ENCODE results near the gene KCND3.

KCND3 gene

GRCh38 chr1:111737216-111738132, 252.0 kb downstream of the KCND3 start:
- DNase-seq, result no peak

DNA sequence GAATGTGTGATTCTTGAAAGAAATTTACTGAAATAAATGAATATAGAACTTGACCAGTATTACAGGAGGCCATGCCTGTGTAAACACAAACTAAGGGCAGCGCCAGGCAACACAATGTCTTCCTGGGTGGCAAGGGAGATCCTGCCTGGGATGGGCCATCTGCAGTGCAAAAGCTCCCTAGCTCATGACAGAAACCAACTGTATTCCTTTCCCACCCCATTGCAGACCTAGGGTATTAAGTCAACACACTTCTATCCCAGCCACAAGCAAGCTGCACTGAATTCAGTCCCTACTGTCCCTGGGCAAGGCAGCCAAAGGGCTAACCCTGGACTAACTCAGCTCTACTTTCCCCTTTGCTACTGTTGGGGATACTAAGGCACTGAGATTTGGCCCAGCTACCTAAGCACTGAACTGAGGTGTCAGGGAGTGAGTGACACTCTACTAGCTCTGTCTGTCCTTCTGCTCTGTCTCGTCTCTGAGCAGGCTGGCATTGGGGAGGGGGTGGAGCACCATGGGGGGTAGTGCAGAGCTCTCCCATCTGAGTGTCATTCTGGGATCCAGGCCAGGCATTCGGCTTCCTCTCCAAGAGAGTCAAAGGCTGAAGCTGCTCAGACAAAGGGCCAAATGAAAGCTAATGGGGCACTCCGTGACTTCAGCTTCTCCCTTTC, 252.8 kb downstream of the KCND3 start:
- no peak for DNase-seq

DNA sequence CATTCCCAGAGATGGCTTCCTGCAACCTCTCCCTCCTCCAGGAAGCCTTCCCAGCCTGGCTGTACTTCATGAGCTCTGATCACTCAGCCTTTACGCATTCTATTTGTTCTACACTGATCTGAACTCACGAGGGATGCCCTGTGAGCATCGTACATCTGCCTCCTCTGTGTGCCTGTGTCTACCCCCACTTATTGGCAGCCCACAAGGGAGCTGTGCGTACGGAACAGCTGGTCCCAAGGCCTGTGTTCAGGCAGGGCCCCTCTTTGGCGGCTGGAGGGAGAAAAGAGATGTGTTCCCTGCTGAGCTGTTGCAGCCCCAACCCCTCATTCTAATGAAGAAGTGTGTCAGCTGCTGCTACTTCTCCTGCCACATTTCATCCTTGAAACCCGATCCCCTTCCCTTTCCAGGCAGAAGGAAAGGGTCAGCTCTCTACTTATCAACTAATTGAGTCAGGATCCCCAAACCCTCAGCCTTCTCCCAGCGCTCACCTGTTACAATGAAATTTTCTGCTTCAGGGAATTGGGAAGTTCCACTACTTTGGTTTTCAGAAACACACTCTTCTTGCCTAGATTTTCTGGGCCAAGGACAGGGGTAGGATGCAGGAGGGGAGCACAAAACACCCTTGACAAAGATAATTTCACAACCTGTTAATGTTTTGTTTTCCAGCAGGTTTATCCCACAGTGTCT, 253.5 kb downstream of the KCND3 start:
- no peak for DNase-seq

DNA sequence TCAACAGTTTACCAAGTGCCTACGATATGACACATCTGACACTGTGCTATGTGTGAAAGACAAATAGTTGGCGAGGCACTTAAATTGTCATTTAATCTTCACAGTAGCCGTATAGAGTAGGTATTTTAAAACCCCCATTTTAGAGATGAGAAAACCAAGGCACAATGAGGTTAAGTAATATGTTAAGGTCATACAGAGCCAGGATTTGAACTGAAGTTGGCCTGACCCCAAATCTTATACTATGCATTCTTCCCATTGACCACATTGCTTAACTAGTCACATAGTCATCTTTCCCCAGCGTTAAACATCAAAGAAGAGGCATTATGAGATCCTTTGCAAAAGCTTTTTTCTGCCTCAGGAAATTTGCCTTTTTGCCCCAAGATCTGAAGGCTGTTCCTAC, 254.1 kb downstream of the KCND3 start:
- DNase-seq, result no peak

GRCh38 chr1:111734856-111735255, 254.6 kb downstream of the KCND3 start:
- no peak for DNase-seq

GRCh38 chr1:111734426-111734825, 255.0 kb downstream of the KCND3 start:
- no peak for DNase-seq

GRCh38 chr1:111733992-111734341, 255.5 kb downstream of the KCND3 start:
- DNase-seq, result no peak

- no peak for DNase-seq
Observed at GRCh38 chr1:111733183-111733991, 256.1 kb downstream of the KCND3 start.

DNA sequence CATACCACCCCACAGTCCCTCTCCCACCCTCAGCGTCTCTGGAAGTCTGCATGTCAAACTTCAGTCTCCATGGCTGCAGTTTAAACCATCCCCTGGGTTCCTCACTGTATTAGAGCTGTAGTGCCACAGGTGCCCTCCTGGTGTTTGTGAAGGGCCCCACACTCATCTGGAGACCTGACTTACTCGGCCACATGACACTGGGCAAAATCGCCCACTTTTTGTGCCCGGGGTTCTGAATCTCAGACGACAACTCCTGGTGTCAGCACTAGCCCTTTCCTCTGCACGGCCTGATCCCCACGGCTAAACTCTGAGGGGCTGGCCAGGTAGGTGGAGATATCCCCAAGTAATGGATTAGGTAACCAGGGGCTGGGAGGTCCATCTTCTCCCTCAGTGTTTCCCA, 256.8 kb downstream of the KCND3 start:
- DNase-seq, result no peak

- DNase-seq, result no peak
Observed at GRCh38 chr1:111731956-111732355, 257.5 kb downstream of the KCND3 start.

- DNase-seq, result no peak
Observed at GRCh38 chr1:111730706-111731105, 258.8 kb downstream of the KCND3 start.

DNA sequence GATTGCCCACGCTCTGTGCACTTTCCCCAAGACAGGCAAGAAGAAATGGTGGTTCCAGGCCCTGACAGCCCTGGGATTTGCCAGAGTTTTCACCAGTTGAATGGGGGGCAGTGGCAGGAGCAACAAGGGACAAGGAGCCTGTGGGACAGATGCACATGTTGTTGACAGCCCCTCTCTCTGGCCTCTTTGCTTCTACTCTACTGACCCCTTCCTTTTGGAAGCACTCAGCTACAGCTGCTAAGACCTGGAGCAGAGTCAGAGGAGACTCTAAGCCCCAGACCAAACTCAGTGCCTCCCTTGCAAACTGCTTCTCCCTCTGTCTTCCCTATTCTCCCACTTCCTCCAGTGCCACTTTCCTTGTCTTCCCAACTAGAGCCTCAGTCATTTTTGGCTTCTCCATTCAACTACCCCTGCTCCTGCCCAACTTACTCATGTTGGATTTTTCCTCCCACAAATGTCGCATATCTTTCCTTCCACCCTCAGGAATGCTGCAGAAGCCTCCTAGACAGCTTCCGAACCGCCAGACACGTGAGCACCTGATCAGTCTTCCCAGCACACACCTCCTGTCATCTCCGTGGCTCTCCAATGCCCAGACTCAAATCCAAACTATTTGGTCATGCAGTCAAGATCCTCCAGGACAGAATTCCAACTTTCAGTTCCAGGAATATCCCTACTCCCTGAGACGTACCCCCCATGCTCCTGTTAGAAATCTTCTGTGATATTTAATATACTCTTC, 259.4 kb downstream of the KCND3 start:
- no peak for DNase-seq

GRCh38 chr1:111729271-111729921, 260.1 kb downstream of the KCND3 start:
- no peak for DNase-seq

GRCh38 chr1:111727056-111727455, 262.4 kb downstream of the KCND3 start:
- DNase-seq, result no peak

DNA sequence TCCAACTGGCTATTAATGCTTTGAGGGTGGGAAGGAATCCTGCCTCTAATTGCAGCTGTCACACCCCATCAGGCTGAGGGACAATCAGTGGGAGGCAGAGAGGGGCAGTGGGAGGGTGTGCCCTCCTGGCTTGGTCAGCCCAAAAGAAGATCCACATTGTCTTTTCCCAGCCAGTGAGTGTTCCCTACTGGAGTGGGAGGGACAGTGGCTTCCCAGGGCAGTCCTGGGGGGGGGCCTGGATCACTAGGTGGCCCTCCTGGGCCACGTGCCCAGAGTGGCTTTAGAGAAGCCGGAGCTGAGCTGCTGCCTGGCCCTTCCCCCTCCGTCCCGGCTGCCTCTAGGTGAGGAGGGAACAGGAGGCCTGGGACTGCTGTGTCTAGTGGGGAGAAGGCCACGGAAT, 264.3 kb downstream of the KCND3 start:
- no peak for DNase-seq

DNA sequence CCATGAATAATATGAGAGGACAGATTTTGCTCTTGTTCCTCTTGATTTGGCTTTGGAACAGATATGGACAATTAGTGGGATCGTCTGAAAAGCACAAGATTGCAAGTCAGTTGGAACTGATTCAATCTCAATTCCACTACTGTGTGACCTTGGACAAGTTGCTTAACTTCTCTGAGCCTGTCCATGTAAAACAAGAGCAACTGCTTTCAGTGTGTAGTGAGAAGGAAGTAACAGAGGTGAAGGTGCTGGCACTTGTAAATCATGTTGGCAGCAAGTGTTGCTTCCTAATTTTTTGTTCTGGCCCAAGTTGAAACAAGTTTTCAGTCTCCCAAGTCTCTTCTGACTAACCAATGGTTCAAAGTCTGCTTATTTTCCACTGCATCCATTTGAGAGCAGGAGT, 265.6 kb downstream of the KCND3 start:
- no peak for DNase-seq

DNA sequence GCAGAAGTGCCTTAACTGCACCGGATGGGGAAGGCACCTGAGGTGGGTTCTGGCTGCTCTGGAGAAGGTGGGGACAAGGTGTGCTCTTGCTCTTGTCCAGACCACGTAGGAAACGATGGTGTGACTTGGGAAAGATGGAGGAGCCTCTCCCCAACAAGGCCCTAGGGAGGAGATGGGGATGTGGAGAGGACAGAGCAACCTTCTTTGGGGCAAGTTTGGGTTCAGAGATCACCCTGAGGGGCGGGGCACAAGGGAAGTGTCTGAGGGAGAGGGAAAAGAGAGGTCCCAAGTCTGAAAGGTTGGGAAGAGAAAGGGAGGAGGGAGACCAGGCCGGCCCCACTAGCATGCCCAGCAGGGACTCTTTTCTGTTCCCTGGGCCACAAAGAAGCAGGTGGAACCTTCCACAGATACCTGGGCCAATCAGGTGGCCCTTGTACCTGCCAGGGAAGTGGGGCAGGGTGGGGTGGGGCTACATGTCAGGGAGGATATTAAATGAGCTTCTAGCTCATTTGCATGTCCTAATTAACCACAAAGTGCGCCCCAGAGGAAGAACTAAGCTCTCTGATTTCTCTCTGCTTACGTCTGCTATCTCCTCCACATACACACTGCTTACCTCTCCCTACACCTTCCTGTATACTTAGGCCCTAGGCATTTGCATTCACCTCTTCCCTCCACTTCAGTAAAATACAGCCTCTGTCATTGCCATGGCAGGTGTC, 266.2 kb downstream of the KCND3 start:
- peak; percentile 31 for DNase-seq

- DNase-seq, result no peak
Observed at GRCh38 chr1:111720977-111721786, 268.3 kb downstream of the KCND3 start.
